H4 (cell line): ENCODE measurements around the gene DEFB123. TPM values are rescaled to one million over a fixed set of nuclear protein-coding genes. Genes with fewer than 3 reads are reported as not detected.
"Not testable (repeated sequence)": the region's sequence is repeated elsewhere in the genome, so short reads cannot be mapped to it uniquely, and the experiment has no call there.

ENCODE experiments used
- DNase-seq: peaks from one replicate; pipeline ENCODE4 v3.0.0-alpha.2; 2015; ENCODE audit warnings: low spot score
- total RNA-seq: library from RNA; depleted of rRNA; stranded (reverse); fragments of >200 nt; shearing (Covaris generic); gene quantifications from 2 replicates; pipeline ENCODE4 v1.2.3, GENCODE V29; 2014; rRNA removed

The DEFB123 gene
- not detected in 2 replicates for total RNA-seq

GRCh38 chr20:31440012-31440659 is at the start of gene DEFB123:
Gene DEFB123 (plus strand): TSS chr20:31440632. CDS start chr20:31440699, 67 bp downstream.
- no peak for DNase-seq

DNA sequence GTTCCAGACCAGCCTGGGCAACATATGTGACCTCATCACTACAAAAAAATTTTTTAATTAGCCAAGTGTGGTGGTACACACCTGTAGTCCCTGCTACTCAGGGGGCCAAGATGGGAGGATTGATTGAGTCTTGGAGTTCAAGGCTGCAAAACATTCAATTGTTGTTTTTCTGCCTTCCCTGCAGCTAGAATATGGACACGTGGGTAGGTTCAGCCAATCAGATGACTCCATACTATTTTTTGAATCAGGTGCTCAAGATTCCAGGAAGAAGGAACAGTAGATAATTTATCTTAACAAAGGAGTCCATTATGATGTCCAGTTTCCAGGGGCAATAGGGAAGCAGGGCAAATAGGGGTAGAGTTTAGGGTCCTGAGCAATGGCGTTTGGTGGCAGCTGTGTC is 47.6 kb upstream of the DEFB123 start:
- DNase-seq, result no peak

GRCh38 chr20:31394900-31395299 is 45.5 kb upstream of the DEFB123 start:
- no peak for DNase-seq

GRCh38 chr20:31403886-31404285 is 36.5 kb upstream of the DEFB123 start:
- DNase-seq, result no peak

GRCh38 chr20:31406115-31406514 is 34.3 kb upstream of the DEFB123 start, which contains the start of gene DEFB121:
Gene DEFB121 (minus strand): TSS chr20:31406215. CDS start chr20:31406152, 63 bp downstream.
- no peak for DNase-seq

- no peak for DNase-seq
Measured at GRCh38 chr20:31410011-31410410, 30.4 kb upstream of the DEFB123 start.

DNA sequence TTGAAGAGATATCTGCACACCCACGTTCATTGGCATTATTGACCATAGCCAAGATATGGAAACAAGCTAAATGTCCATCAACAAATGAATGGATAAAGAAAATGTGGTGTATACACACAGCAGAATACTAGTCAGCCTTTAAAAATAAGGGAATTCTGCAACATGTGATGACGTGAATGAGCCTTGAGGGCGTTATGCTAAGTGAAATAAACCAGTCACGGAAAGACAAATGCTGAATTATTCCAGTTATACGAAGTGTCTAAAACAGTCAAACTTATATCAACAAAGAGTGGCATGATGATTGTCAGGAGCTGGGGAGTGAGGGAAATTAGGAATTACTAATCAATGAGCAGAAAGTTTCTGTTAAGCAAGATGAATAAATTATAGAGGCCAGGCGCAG is 26.1 kb upstream of the DEFB123 start:
- no peak for DNase-seq

- DNase-seq, result no peak
Measured at GRCh38 chr20:31415653-31416052, 24.8 kb upstream of the DEFB123 start.

DNA sequence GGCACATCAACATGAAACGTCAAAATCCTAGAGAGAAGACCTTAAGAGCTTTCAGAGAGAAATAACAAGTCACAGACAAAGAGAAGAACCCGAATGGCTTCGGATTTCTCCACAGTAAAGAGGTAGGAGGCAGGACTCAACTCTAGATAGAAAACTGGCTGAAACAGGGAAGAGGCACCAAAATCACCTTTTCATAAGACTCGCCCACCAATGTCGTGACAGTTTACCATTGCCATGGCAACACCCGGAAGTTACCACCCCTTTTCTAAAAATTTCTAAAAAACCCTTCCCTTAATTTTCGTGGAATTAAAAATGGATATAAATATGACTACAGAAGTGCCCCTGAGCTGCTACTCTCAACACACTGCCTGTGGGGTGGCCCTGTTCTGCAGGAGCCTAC is 22.1 kb upstream of the DEFB123 start:
- DNase-seq, result no peak

DNA sequence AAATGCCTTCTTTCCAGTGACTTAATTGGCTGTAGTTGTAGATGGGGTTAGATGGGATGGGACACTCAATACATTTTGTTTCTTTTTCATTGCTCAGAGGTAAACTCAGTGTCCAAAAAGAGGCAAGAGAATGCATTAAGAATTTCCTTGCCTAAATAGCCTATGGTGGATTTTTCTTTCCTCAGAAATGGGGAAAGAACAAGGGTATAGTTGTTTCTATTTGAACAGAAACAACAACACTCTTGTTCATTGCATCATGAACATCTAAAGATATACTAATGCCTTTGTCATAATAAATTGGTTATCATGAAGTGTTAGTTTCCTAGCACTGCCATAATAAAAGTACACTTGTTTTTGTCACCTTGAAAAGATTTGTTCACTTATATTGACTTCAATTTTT is 14.6 kb upstream of the DEFB123 start:
- DNase-seq, result no peak

- not testable (repeated sequence) for DNase-seq
Measured at GRCh38 chr20:31426891-31427551, 13.4 kb upstream of the DEFB123 start.

DNA sequence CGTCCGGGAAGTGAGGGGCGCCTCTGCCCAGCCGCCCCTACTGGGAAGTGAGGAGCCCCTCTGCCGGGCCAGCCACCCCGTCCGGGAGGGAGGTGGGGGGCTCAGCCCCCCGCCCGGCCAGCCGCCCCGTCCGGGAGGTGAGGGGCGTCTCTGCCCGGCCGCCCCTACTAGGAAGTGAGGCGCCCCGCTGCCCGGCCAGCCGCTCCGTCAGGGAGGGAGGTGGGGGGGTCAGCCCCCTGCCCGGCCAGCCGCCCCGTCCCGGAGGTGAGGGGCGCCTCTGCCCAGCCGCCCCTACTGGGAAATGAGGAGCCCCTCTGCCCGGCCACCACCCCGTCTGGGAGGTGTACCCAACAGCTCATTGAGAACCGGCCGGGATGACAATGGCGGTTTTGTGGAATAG is 12.9 kb upstream of the DEFB123 start:
- DNase-seq, result not testable (repeated sequence)

GRCh38 chr20:31430568-31431115 is 9.8 kb upstream of the DEFB123 start:
- no peak for DNase-seq

- DNase-seq, result no peak
Measured at GRCh38 chr20:31446084-31446819, 5.8 kb downstream of the DEFB123 start.

- no peak for DNase-seq
Measured at GRCh38 chr20:31449511-31450414, 9.3 kb downstream of the DEFB123 start.

GRCh38 chr20:31452575-31452974 is 12.1 kb downstream of the DEFB123 start:
- no peak for DNase-seq

DNA sequence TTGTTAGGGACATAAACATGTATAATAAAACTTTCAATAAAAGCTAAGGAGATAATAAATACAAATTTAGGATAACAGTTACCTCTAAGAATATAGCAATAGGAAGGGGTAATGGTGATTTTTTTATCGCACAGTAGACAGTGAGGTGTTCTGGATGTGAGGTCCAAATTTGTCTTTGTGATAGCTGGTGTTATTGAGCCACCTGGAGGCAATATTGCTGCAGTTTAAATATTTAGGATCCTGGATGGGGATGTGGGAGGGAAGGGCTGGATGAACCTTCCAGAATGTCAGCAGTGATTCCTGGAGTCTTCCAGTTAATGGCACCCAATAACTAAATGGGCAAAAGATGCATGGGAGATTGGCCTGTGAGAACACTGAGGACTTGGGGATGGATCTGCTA is 13.9 kb downstream of the DEFB123 start:
- no peak for DNase-seq

DNA sequence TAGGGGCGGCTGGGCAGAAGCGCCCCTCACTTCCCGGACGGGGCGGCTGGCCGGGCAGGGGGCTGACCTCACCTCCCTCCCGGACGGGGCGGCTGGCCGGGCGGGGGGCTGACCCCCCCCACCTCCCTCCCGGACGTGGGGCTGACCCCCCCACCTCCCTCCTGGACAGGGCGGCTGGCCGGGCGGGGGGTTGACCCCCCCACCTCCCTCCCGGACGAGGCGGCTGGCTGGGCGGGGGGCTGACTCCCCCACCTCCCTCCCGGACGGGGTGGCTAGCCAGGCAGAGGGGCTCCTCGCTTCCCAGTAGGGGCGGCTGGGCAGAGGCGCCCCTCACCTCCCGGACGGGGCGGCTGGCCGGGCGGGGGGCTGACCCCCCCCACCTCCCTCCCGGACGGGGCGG is 30.5 kb downstream of the DEFB123 start:
- not testable (repeated sequence) for DNase-seq

DNA sequence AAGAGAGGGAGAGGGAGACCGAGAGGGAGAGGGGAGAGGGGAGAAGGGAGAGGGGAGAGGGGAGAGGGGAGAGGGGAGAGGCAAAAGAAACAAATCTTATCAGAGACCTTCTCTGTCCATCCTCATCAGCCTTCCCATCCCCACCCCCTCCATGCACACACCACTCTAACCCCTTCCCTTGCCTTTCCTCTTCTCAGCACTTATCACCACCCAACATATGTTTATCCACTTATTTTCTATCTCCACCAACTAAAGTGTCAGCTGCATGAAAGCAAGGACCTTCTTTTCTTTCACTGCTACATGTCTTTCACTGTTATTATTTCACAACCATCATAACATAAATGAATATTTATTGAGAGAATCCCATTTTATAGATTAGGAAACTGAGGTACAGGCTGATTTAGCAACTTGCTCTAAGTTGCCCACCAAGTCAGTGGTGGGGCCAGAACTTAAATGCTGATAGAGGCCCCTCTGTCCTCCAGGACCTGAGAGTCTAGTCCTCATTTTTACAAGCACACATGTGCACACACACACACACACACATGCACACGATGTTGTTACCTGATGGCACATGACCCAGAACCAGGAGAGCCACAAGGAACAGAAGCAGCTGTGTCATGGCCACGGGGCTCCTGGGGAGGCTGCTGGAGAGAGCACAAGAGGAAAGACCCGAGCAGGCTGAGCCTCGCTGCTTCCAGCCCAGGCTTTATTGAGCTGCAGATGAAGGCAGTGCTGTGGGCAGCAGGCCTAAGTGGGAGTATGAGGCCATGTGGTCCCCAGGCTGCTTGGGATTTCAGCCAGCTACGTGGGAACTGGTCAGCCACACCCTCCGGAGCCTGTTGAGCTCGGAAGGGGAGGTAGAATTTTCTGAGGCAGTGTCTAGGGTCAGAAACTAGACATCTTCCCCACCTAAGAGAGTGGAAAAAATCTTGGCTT is 32.2 kb downstream of the DEFB123 start:
- no peak for DNase-seq
